Activated naive CD4-positive, alpha-beta T cell treated with anti-CD3 and anti-CD28 coated beads, Interleukin-2, amount 10 ng/mL, durations not matched to agents 5 hours and 36 hours (primary cell): ENCODE results near the gene SLC66A1. TPM values are rescaled to one million over a fixed set of nuclear protein-coding genes. Genes with fewer than 3 reads are reported as not detected.

Experiments used
- total RNA-seq, 2 experiments: library from RNA; stranded (reverse); gene quantifications; one replicate each; pipeline ENCODE4 v1.2.3, GENCODE V29; 2021

The SLC66A1 gene, protein sequence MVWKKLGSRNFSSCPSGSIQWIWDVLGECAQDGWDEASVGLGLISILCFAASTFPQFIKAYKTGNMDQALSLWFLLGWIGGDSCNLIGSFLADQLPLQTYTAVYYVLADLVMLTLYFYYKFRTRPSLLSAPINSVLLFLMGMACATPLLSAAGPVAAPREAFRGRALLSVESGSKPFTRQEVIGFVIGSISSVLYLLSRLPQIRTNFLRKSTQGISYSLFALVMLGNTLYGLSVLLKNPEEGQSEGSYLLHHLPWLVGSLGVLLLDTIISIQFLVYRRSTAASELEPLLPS
- total RNA-seq = 1 to 10 TPM; 6.4 to 6.9 TPM

DNA sequence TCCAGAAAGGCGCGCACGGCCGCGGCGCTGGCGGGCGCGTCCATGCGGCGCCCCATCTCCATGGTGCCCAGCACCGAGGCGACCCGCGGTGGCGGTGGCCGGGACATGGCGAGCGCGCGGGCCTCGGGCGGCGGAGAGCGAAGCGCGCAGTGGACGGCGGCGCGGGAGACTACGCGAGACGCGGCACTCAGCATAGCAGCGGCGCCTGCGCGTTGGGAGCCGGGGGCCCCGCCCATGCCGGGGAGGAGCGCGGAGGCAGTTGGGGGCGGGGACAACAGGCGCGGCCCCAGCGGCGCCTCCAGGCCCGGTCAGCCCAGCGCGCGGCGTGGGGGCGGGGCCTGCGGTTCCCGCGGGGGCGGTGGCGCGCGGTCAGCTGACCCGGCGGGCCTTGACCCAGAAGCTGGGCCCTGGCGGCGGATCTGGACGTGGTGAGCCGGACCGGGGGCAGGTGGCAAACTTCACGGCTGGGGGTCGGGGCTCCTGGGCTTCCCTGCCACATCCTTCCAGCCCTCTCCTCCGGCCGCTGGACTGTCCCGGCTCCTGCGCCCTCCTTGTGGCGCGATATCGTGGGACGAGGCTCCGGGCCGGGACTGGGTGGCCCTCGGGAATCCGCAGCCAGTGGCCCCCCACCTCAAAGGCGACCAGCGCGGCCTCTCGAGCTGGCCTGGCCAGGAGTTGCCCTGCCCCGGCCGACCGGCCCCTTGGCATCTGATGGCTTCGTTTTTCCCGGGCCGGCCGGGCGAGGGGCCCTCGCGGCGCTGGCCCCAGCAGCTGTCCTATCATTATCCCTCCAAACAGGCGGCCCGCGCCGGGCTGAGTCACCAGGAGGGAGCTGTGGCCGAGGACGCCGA is at the start of gene SLC66A1, which contains the start of gene AKR7A2:
Gene SLC66A1 (plus strand): TSS at position 396 of the 851 bp plus-strand sequence. CDS start 5,352 bp downstream, outside the sequence.
Gene AKR7A2 (minus strand): TSS at position 214 of the 851 bp plus-strand sequence. CDS start 20 bp downstream, at position 194.

DNA sequence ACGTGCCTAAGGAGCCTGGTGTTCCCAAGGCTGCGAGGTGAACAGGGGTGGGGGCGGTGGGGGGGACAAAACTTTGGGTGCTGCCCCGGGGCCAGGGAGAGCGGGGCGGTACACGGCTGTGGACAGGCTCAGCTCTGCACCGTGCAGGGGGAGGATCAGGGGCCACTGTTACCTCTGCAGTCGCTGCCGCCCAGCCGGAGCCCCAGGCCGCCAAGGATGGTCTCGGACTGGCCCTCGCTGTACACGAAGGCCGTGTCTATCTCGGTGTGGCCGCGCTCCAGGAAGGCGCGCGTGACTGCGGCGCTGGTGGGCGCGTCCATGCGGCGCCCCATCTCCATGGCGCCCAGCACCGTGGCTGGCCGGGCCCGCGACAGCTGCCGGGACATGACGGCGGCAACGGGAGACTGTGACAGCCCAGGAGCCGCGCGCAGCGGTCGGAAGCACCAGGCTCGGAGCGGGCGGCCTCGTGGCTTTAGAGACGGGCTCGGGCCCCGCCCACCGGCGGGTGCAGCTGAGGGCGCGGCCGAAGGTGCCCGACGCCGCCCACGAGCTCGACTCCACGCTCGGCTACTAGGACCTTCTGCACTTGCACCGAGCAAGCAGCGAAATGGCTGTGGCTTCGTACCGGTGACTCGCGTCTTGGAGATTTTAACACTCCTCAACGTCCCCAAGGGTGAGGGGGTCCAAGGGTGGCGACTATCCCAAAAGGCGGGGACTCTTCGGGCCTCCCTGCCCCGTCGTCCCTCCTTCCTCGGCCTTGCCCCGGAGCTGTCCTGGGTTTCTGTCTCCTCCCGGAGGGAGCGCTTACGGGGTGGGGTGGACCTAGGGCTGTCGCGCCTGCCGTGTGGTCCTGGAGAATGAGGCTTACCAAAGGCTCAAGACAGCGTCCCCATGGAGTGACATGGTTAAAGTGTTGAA is 23.5 kb upstream of the SLC66A1 start, which contains the start of gene AKR7A3:
Gene AKR7A3 (minus strand): TSS at position 447 of the 918 bp plus-strand sequence. CDS start 61 bp downstream, at position 386.

Other genes starting within 250 kb of the SLC66A1 start
- 100 to 1,000 TPM; 101 to 110 TPM for gene UBR4, start 102.1 kb upstream of the SLC66A1 start, total RNA-seq
- 10 to 100 TPM; 31.8 to 32.0 TPM for gene EMC1, start 60.8 kb upstream of the SLC66A1 start, total RNA-seq
- gene MRTO4, start 60.5 kb upstream of the SLC66A1 start, total RNA-seq = 10 to 100 TPM; 25.3 to 27.2 TPM
- under 1 TPM; 0.36 to 0.53 TPM for gene AKR7A3, start 23.6 kb upstream of the SLC66A1 start, total RNA-seq
- gene AKR7A2, start 182 bp upstream of the SLC66A1 start, total RNA-seq = 10 to 100 TPM; 42.3 to 47.8 TPM
- 100 to 1,000 TPM; 547 to 553 TPM for gene CAPZB, start 173.2 kb downstream of the SLC66A1 start, total RNA-seq